K562 (cell line): ENCODE results near the gene TNPO2. TPM values are rescaled to one million over a fixed set of nuclear protein-coding genes. Genes with fewer than 3 reads are reported as not detected.

Source experiments
- CREB1 ChIP-seq, 2 experiments: sonication (generic) in 1 of 2; formaldehyde crosslinking in 1 of 2; IDR thresholded peaks; 2 replicates each; pipeline versions ENCODE4 v1.6.1 to v1.8.0; 2012 to 2022; ENCODE audit warnings: inconsistent platforms in 1 of 2, mild to moderate bottlenecking in 1 of 2, missing genetic modification reagents in 1 of 2, moderate library complexity in 1 of 2
- CREBBP ChIP-seq: IDR thresholded peaks from one replicate; pipeline ENCODE4 v1.6.1; 2012; ENCODE audit warnings: low read depth, mild to moderate bottlenecking, control low read depth, inconsistent platforms, low read length
- ETS2 ChIP-seq: IDR thresholded peaks from 2 replicates; pipeline ENCODE4 v1.6.1; 2016; ENCODE audit warnings: borderline replicate concordance, missing genetic modification characterization, mild to moderate bottlenecking, moderate library complexity, missing compliant biosample characterization; ENCODE audit not compliant: poor library complexity, severe bottlenecking
- GTF2A2 ChIP-seq: IDR thresholded peaks from 2 replicates; pipeline ENCODE4 v1.6.1; 2016; ENCODE audit warnings: mild to moderate bottlenecking, missing genetic modification characterization, missing compliant biosample characterization
- GTF2F1 ChIP-seq: IDR thresholded peaks from 2 replicates; pipeline ENCODE4 v1.6.1; 2011; ENCODE audit warnings: low read depth, low read length, improper control_type of control experiment
- HNRNPLL ChIP-seq: fragments of 200-400 bp; formaldehyde crosslinking; IDR thresholded peaks from 2 replicates; pipeline ENCODE4 v1.6.1; 2017; ENCODE audit warnings: low read length, low read depth, mild to moderate bottlenecking; ENCODE audit not compliant: poor library complexity, severe bottlenecking
- KDM1A ChIP-seq, 2 experiments: fragments of 450-650 bp; IDR thresholded peaks; 2 replicates each; pipeline ENCODE4 v1.6.1; 2016; ENCODE audit warnings: mild to moderate bottlenecking in 2 of 2
- KLF13 ChIP-seq: fragments of 450-650 bp; IDR thresholded peaks from 2 replicates; pipeline ENCODE4 v1.6.1; 2016; ENCODE audit warnings: missing genetic modification characterization, low read depth, mild to moderate bottlenecking, missing compliant biosample characterization, moderate library complexity, borderline replicate concordance
- MTA2 ChIP-seq: fragments of 450-650 bp; IDR thresholded peaks from 2 replicates; pipeline ENCODE4 v1.6.1; 2016; ENCODE audit warnings: low read depth
- NFIX ChIP-seq: fragments of 250-450 bp; sonication (Bioruptor Pico); IDR thresholded peaks from 2 replicates; pipeline ENCODE4 v1.4.0; 2020; ENCODE audit warnings: low read depth, mild to moderate bottlenecking, moderate library complexity
- NFRKB ChIP-seq: fragments of 450-650 bp; IDR thresholded peaks from 2 replicates; pipeline ENCODE4 v1.6.1; 2016; ENCODE audit warnings: low read depth
- POU5F1 ChIP-seq: fragments of 150-350 bp; IDR thresholded peaks from 2 replicates; pipeline ENCODE4 v1.6.1; 2014; ENCODE audit warnings: borderline replicate concordance, low read length, low read depth, mild to moderate bottlenecking; ENCODE audit not compliant: partially characterized antibody
- SRSF7 ChIP-seq: fragments of 200-400 bp; formaldehyde crosslinking; optimal IDR thresholded peaks from 2 replicates; pipeline ENCODE3; 2017; ENCODE audit warnings: mild to moderate bottlenecking, low read depth, low read length
- TBP ChIP-seq: optimal IDR thresholded peaks from 2 replicates; pipeline ENCODE3; 2011; ENCODE audit warnings: low read depth, low read length, improper control_type of control experiment
- TEAD2 ChIP-seq: fragments of 450-650 bp; IDR thresholded peaks from 2 replicates; pipeline ENCODE4 v1.6.1; 2016; ENCODE audit warnings: missing genetic modification characterization, control low read depth, missing compliant biosample characterization
- TRIM24 ChIP-seq, 2 experiments: fragments of 450-650 bp; IDR thresholded peaks; 2 replicates each; pipeline ENCODE4 v1.6.1; 2016
- TRIM28 ChIP-seq: fragments of 450-650 bp; IDR thresholded peaks from 2 replicates; pipeline ENCODE4 v1.6.1; 2017
- ZBED1 ChIP-seq: IDR thresholded peaks from 2 replicates; pipeline ENCODE4 v1.6.1; 2014
- ZSCAN32 ChIP-seq: fragments of 450-650 bp; formaldehyde crosslinking; IDR thresholded peaks from 2 replicates; pipeline ENCODE4 v1.4.0; 2020; ENCODE audit warnings: mild to moderate bottlenecking, moderate library complexity
- polyA plus RNA-seq, 8 experiments: library from polyadenylated mRNA; depleted of rRNA in 4 of 8; stranded (reverse) in 5 of 8; unstranded in 3 of 8; fragments of >200 nt; fragmentation: Nextera tagmentation in 2 of 8; fragmentation: Illumina TruSeq in 1 of 8; extraction: Ambion mirVana in 2 of 8; extraction: Trizol in 1 of 8; gene quantifications; 2 replicates each; pipeline versions ENCODE4 v1.2.1 to v1.2.3, GENCODE V29; 2011 to 2014; ENCODE audit warnings: inconsistent platforms in 1 of 8, missing spikeins in 1 of 8
- total RNA-seq, 7 experiments: library from RNA; depleted of rRNA in 6 of 7; stranded (reverse); fragments of >200 nt in 6 of 7; fragmentation: Illumina TruSeq in 2 of 7; extraction: Trizol in 2 of 7; gene quantifications; 2 replicates each; pipeline versions ENCODE4 v1.2.1 to v1.2.3, GENCODE V29; 2011 to 2021; ENCODE audit warnings: low replicate concordance in 1 of 7
- TF ChIP-seq, protein P1 (sequence below): sonication (generic); formaldehyde crosslinking; IDR thresholded peaks from 2 replicates; pipeline ENCODE4 v1.8.1; 2023; ENCODE audit warnings: mild to moderate bottlenecking, missing genetic modification reagents, moderate library complexity
- TF ChIP-seq, protein P2 (sequence below): sonication (generic); formaldehyde crosslinking; IDR thresholded peaks from 2 replicates; pipeline ENCODE4 v1.8.1; 2022; ENCODE audit warnings: missing genetic modification reagents
- TF ChIP-seq, protein P3 (sequence below): sonication (generic); formaldehyde crosslinking; IDR thresholded peaks from 2 replicates; pipeline ENCODE4 v1.8.0; 2022; ENCODE audit warnings: mild to moderate bottlenecking, low read depth, missing genetic modification reagents
- TF ChIP-seq, protein P4 (sequence below): fragments of 450-650 bp; IDR thresholded peaks from 2 replicates; pipeline ENCODE4 v1.6.1; 2016; ENCODE audit warnings: borderline replicate concordance

The TNPO2 gene
- total and polyA plus RNA-seq, 9 of the 15 experiments (the other 6 are each of a cell fraction or from before 2014, with no cell fraction given), result 6.0 to 126 (median 53.8) TPM

DNA sequence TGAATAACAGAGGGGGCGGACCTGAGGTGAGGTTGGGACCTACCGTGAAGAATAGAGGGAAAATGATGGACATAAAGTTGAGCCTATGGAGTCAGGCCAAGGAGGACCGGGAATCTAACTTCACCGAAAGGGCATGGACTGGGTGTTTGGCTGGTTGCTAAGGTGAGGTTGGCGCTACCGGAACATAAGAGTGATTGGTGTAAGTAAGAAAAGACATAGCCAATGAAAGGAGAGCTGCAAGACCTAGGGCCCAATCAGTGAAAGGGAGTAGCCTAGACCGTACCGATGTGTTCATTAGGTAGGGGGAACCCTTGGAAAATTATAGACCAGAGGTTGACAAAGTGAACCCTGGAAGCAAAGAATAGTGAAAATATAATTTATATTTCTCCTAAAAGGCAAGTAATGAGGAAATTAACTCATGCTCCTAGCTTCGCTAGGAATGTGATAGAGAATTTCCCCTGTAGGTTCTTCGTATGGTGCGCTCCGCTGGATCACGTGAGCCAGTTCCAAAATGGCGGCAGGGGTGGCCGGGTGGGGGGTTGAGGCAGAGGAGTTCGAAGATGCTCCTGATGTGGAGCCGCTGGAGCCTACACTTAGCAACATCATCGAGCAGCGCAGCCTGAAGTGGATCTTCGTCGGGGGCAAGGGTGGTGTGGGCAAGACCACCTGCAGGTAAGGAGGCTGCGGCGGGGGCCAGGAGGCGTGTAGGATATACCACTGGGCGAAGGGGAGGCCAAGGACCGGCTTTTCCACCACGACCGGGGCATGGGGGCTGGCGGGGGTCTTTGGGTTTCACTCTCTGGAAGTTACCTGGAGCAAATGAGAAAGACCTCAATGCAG is 13.5 kb upstream of the TNPO2 start, which contains the start of gene GET3 (continued):
- TF ChIP-seq TRIM28 (peak; percentile 53; the same call in 1 of the 2 replicates), CREBBP (no peak), KLF13 (tag) (no peak), ZSCAN32 (CRISPR knock-in tag) (no peak), HNRNPLL (no peak), TBP (peak; percentile 89), TEAD2 (tag) (no peak), ETS2 (tag) (peak; percentile 33), NFRKB (peak; percentile 87), GTF2A2 (tag) (no peak), GTF2F1 (no peak), SRSF7 (no peak), CREB1 (IDR thresholded peaks at IDR 0.05) (no peak), CREB1 (CRISPR knock-in tag; IDR thresholded peaks at IDR 0.05) (no peak), NFIX (CRISPR knock-in tag) (no peak), TRIM24 (IDR thresholded peaks at IDR 0.05) (no peak), POU5F1 (peak; percentile 33), MTA2 (no peak), KDM1A (IDR thresholded peaks at IDR 0.05) (no peak), ZBED1 (no peak)
- TF ChIP-seq, protein P1, sequence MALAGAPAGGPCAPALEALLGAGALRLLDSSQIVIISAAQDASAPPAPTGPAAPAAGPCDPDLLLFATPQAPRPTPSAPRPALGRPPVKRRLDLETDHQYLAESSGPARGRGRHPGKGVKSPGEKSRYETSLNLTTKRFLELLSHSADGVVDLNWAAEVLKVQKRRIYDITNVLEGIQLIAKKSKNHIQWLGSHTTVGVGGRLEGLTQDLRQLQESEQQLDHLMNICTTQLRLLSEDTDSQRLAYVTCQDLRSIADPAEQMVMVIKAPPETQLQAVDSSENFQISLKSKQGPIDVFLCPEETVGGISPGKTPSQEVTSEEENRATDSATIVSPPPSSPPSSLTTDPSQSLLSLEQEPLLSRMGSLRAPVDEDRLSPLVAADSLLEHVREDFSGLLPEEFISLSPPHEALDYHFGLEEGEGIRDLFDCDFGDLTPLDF (CRISPR knock-in tag), result 0 out of 2 replicates have a peak, but pooled peaks have one; percentile 64
- TF ChIP-seq, protein P2, sequence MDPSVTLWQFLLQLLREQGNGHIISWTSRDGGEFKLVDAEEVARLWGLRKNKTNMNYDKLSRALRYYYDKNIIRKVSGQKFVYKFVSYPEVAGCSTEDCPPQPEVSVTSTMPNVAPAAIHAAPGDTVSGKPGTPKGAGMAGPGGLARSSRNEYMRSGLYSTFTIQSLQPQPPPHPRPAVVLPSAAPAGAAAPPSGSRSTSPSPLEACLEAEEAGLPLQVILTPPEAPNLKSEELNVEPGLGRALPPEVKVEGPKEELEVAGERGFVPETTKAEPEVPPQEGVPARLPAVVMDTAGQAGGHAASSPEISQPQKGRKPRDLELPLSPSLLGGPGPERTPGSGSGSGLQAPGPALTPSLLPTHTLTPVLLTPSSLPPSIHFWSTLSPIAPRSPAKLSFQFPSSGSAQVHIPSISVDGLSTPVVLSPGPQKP (CRISPR knock-in tag), result no peak
- TF ChIP-seq, protein P3, sequence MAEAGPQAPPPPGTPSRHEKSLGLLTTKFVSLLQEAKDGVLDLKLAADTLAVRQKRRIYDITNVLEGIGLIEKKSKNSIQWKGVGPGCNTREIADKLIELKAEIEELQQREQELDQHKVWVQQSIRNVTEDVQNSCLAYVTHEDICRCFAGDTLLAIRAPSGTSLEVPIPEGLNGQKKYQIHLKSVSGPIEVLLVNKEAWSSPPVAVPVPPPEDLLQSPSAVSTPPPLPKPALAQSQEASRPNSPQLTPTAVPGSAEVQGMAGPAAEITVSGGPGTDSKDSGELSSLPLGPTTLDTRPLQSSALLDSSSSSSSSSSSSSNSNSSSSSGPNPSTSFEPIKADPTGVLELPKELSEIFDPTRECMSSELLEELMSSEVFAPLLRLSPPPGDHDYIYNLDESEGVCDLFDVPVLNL, result no peak
- TF ChIP-seq, protein P4, sequence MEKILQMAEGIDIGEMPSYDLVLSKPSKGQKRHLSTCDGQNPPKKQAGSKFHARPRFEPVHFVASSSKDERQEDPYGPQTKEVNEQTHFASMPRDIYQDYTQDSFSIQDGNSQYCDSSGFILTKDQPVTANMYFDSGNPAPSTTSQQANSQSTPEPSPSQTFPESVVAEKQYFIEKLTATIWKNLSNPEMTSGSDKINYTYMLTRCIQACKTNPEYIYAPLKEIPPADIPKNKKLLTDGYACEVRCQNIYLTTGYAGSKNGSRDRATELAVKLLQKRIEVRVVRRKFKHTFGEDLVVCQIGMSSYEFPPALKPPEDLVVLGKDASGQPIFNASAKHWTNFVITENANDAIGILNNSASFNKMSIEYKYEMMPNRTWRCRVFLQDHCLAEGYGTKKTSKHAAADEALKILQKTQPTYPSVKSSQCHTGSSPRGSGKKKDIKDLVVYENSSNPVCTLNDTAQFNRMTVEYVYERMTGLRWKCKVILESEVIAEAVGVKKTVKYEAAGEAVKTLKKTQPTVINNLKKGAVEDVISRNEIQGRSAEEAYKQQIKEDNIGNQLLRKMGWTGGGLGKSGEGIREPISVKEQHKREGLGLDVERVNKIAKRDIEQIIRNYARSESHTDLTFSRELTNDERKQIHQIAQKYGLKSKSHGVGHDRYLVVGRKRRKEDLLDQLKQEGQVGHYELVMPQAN, result peak; percentile 91
